ENCODE measurements around the gene SH3RF1. TPM values are rescaled to one million over a fixed set of nuclear protein-coding genes. Genes with fewer than 3 reads are reported as not detected.
A peak's percentile ranks its signal among the peaks of the same experiment; 100 is the strongest.

Gene SH3RF1
- total RNA-seq, 1 experiment from 2014 or later, result 4.2 TPM

- H3K4me3 ChIP-seq, result no peak overlapping the region
- no peaks in the 10 kb centered on the region for H3K9me3 ChIP-seq
- no peaks in the 10 kb centered on the region for H3K36me3 ChIP-seq
- H3K27me3 ChIP-seq, result no peaks in the 10 kb centered on the region
- DNase-seq, result peak; percentile 38
These were observed 199.0 kb downstream of the SH3RF1 start for GRCh38 chr4:169071747-169072146.

GRCh38 chr4:169070895-169071218 lies 199.9 kb downstream of the SH3RF1 start:
- Histone ChIP-seq H3K4me3 (no peak overlapping the region), H3K9me3 (no peaks in the 10 kb centered on the region), H3K27me3 (no peaks in the 10 kb centered on the region), H3K36me3 (no peaks in the 10 kb centered on the region)
- peak; percentile 66 for DNase-seq

GRCh38 chr4:169070071-169070894 lies 200.5 kb downstream of the SH3RF1 start:
- DNase-seq, result peak; percentile 89
- H3K9me3 ChIP-seq, result no peaks in the 10 kb centered on the region
- H3K4me3 ChIP-seq, result no peak overlapping the region
- no peaks in the 10 kb centered on the region for H3K36me3 ChIP-seq
- no peaks in the 10 kb centered on the region for H3K27me3 ChIP-seq

- Histone ChIP-seq H3K36me3 (no peaks in the 10 kb centered on the region), H3K4me3 (no peak overlapping the region), H3K27me3 (no peaks in the 10 kb centered on the region), H3K9me3 (no peaks in the 10 kb centered on the region)
- DNase-seq, result no peak
These were observed 202.3 kb downstream of the SH3RF1 start for GRCh38 chr4:169068423-169068822.

GRCh38 chr4:169066934-169067333 lies 203.8 kb downstream of the SH3RF1 start:
- H3K4me3 ChIP-seq, result no peak overlapping the region
- DNase-seq, result no peak
- no peaks in the 10 kb centered on the region for H3K9me3 ChIP-seq
- H3K27me3 ChIP-seq, result no peaks in the 10 kb centered on the region
- H3K36me3 ChIP-seq, result no peaks in the 10 kb centered on the region

GRCh38 chr4:169064296-169064695 lies 206.5 kb downstream of the SH3RF1 start:
- Histone ChIP-seq H3K4me3 (no peak overlapping the region), H3K36me3 (no peaks in the 10 kb centered on the region), H3K9me3 (no peaks in the 10 kb centered on the region), H3K27me3 (no peaks in the 10 kb centered on the region)
- DNase-seq, result peak; percentile 85

GRCh38 chr4:169063441-169063840 lies 207.3 kb downstream of the SH3RF1 start:
- Histone ChIP-seq H3K9me3 (no peaks in the 10 kb centered on the region), H3K4me3 (no peak overlapping the region), H3K36me3 (no peaks in the 10 kb centered on the region), H3K27me3 (no peaks in the 10 kb centered on the region)
- peak; percentile 75 for DNase-seq

- no peaks in the 10 kb centered on the region for H3K27me3 ChIP-seq
- H3K4me3 ChIP-seq, result no peak overlapping the region
- DNase-seq, result no peak
- no peaks in the 10 kb centered on the region for H3K36me3 ChIP-seq
- no peaks in the 10 kb centered on the region for H3K9me3 ChIP-seq
These were observed 207.9 kb downstream of the SH3RF1 start for GRCh38 chr4:169062897-169063244.

- DNase-seq, result no peak
- H3K36me3 ChIP-seq, result no peaks in the 10 kb centered on the region
- no peak overlapping the region for H3K4me3 ChIP-seq
- H3K27me3 ChIP-seq, result no peaks in the 10 kb centered on the region
- no peaks in the 10 kb centered on the region for H3K9me3 ChIP-seq
These were observed 209.4 kb downstream of the SH3RF1 start for GRCh38 chr4:169061386-169061785.

- Histone ChIP-seq H3K4me3 (no peak overlapping the region), H3K9me3 (no peaks in the 10 kb centered on the region), H3K27me3 (no peaks in the 10 kb centered on the region), H3K36me3 (no peaks in the 10 kb centered on the region)
- DNase-seq, result no peak
These were observed 210.2 kb downstream of the SH3RF1 start for GRCh38 chr4:169060391-169061091.

GRCh38 chr4:169059306-169060211 lies 211.2 kb downstream of the SH3RF1 start:
- no peak for DNase-seq
- H3K4me3 ChIP-seq, result no peak overlapping the region
- H3K9me3 ChIP-seq, result no peaks in the 10 kb centered on the region
- H3K27me3 ChIP-seq, result no peaks in the 10 kb centered on the region
- no peaks in the 10 kb centered on the region for H3K36me3 ChIP-seq

GRCh38 chr4:169058312-169058711 lies 212.4 kb downstream of the SH3RF1 start:
- no peak overlapping the region for H3K4me3 ChIP-seq
- no peaks in the 10 kb centered on the region for H3K36me3 ChIP-seq
- DNase-seq, result no peak
- H3K27me3 ChIP-seq, result no peaks in the 10 kb centered on the region
- H3K9me3 ChIP-seq, result no peaks in the 10 kb centered on the region

GRCh38 chr4:169054879-169055278 lies 215.9 kb downstream of the SH3RF1 start:
- Histone ChIP-seq H3K4me3 (no peak overlapping the region), H3K9me3 (no peaks in the 10 kb centered on the region), H3K27me3 (no peaks in the 10 kb centered on the region), H3K36me3 (no peaks in the 10 kb centered on the region)
- no peak for DNase-seq

GRCh38 chr4:169052594-169052945 lies 218.2 kb downstream of the SH3RF1 start:
- Histone ChIP-seq H3K4me3 (no peak overlapping the region), H3K9me3 (no peaks in the 10 kb centered on the region), H3K27me3 (no peaks in the 10 kb centered on the region), H3K36me3 (no peaks in the 10 kb centered on the region)
- DNase-seq, result no peak

- no peaks in the 10 kb centered on the region for H3K9me3 ChIP-seq
- no peaks in the 10 kb centered on the region for H3K27me3 ChIP-seq
- no peak for DNase-seq
- H3K4me3 ChIP-seq, result no peak overlapping the region
- H3K36me3 ChIP-seq, result no peaks in the 10 kb centered on the region
These were observed 218.8 kb downstream of the SH3RF1 start for GRCh38 chr4:169051761-169052593.

- no peak overlapping the region for H3K4me3 ChIP-seq
- no peaks in the 10 kb centered on the region for H3K36me3 ChIP-seq
- DNase-seq, result no peak
- no peaks in the 10 kb centered on the region for H3K27me3 ChIP-seq
- no peaks in the 10 kb centered on the region for H3K9me3 ChIP-seq
These were observed 219.6 kb downstream of the SH3RF1 start for GRCh38 chr4:169050881-169051760.
